Measurements from ENCODE around the gene FSIP2. TPM values are rescaled to one million over a fixed set of nuclear protein-coding genes. Genes with fewer than 3 reads are reported as not detected.

Gene FSIP2
- total and polyA plus RNA-seq, 2 of the 13 experiments (the other 11 are each of a cell fraction or from before 2014, with no cell fraction given): 0.01 to 0.07 TPM

DNA sequence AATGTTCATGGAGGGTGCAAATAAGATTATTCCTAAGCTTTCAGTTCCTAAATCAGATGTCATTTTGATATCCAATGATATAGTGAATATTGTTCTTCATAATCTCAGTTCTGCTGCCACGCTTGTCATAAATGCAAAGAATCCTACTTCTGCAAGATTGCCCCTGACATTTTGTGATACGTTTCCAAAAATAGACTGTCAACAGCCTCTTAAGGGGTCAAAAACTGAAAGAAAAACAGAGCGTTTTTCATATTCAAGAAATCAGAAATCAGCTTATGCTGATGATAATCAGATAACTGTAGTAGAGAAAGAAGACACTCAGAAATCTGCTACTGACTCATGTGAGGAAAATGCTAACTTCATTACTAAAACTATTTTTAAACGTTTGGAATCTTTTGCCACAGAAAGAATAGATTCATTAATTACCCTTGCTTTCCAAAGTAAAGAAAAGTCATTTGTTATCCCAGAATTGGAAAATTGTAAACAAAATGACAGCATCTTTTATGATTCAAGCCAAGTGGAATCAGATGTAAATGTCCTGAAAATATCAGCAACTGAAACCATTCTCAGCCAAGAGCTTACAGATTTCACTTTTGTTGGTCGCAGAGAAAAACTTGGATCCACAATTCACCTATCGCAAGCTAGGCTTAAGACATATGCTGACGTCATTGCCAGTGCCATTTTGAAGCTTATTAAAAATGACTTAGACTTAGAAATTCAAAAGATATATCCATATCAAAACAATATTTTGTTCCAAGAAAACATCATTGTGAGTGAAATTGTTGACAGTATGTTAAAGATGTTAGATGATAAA is 55.1 kb downstream of the FSIP2 start (continued):
- TF ChIP-seq KAT7 (CRISPR knock-in tag; IDR thresholded peaks at IDR 0.05; ENCODE audit: borderline replicate concordance) (no peak), KDM4B (CRISPR knock-in tag; IDR thresholded peaks at IDR 0.05) (no peak)
- TF ChIP-seq, protein P1, sequence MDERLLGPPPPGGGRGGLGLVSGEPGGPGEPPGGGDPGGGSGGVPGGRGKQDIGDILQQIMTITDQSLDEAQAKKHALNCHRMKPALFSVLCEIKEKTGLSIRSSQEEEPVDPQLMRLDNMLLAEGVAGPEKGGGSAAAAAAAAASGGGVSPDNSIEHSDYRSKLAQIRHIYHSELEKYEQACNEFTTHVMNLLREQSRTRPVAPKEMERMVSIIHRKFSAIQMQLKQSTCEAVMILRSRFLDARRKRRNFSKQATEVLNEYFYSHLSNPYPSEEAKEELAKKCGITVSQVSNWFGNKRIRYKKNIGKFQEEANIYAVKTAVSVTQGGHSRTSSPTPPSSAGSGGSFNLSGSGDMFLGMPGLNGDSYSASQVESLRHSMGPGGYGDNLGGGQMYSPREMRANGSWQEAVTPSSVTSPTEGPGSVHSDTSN (CRISPR knock-in tag; IDR thresholded peaks at IDR 0.05): no peak
- TF ChIP-seq, protein P2, sequence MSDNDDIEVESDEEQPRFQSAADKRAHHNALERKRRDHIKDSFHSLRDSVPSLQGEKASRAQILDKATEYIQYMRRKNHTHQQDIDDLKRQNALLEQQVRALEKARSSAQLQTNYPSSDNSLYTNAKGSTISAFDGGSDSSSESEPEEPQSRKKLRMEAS (IDR thresholded peaks at IDR 0.05): no peak

DNA sequence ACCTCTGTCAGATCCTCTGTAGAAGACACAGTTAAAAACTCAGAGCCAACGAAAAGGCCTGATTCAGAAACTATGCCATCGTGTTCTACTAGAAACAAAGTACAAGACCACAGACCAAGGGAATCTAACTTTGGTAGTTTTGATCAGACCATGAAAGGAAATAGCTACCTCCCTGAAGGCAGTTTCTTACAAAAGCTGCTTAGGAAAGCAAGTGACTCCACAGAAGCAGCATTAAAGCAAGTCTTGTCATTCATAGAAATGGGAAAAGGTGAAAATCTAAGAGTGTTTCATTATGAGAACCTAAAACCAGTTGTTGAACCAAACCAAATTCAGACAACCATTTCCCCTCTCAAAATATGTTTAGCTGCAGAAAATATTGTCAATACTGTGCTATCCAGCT is 58.2 kb downstream of the FSIP2 start:
- BruUV-seq (replicated peaks): no TSS peak
- ATAC-seq (no peak), DNase-seq (ENCODE audit: low spot score) (no peak), FAIRE-seq (no peak)
- Histone ChIP-seq H3K4me1 (ENCODE audit: insufficient read depth, low read length) (no peaks in the 10 kb centered on the region), H3K36me3 (replicated peaks in 1 of 2; ENCODE audit: control insufficient read depth in 1 of 2, insufficient read depth in 2 of 2, low read length in 2 of 2) (no peaks in the 10 kb centered on the region), H4K20me1 (ENCODE audit: insufficient read depth, low read length) (no peaks in the 10 kb centered on the region), H3K9ac (ENCODE audit: insufficient read depth, low read depth, low read length) (no peak overlapping the region), H3K27me3 (ENCODE audit: control insufficient read depth in 1 of 2, insufficient read depth in 2 of 2, low read length in 2 of 2) (no peaks in the 10 kb centered on the region), H3K79me2 (ENCODE audit: insufficient read depth, low read length) (no peaks in the 10 kb centered on the region), H3K4me3 (replicated peaks in 1 of 3; ENCODE audit: insufficient read depth in 1 of 3, low read depth in 2 of 3, low read length in 3 of 3) (no peak overlapping the region), H3K9me3 (ENCODE audit: low read length) (no peaks in the 10 kb centered on the region), H2AFZ (ENCODE audit: low read length) (no peak overlapping the region), H3K27ac (ENCODE audit: extremely low read length, insufficient read depth, low read length) (no peak overlapping the region), H3K4me2 (ENCODE audit: low read depth, low read length) (no peak overlapping the region)
- WGBS (ENCODE audit: low lambda C conversion rate): 86% methylated on average over 2 of the region's 2 CpGs
- in situ Hi-C loops (cut with HindIII; ENCODE audit: extremely low pct_ligation_motif_present, low pct_unique_long_range_greater_than_20kb) (no loop called here), intact Hi-C loops (cut with micrococcal nuclease; ENCODE audit: unreplicated experiment) (no loop called here)
- POLR2A ChIA-PET: no interaction called here
- TF ChIP-seq, protein P3, sequence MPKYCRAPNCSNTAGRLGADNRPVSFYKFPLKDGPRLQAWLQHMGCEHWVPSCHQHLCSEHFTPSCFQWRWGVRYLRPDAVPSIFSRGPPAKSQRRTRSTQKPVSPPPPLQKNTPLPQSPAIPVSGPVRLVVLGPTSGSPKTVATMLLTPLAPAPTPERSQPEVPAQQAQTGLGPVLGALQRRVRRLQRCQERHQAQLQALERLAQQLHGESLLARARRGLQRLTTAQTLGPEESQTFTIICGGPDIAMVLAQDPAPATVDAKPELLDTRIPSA (CRISPR knock-in tag; IDR thresholded peaks at IDR 0.05; ENCODE audit: borderline replicate concordance): no peak
- no peak for TF ChIP-seq SRSF1 (optimal IDR thresholded peaks at IDR 0.05; ENCODE audit: low read depth, low read length)
- TF ChIP-seq ZSCAN20 (CRISPR knock-in tag; IDR thresholded peaks at IDR 0.05; ENCODE audit: borderline replicate concordance): no peak
- TF ChIP-seq ZNF562 (CRISPR knock-in tag; IDR thresholded peaks at IDR 0.05; ENCODE audit: borderline replicate concordance): no peak
- TF ChIP-seq, protein P4, sequence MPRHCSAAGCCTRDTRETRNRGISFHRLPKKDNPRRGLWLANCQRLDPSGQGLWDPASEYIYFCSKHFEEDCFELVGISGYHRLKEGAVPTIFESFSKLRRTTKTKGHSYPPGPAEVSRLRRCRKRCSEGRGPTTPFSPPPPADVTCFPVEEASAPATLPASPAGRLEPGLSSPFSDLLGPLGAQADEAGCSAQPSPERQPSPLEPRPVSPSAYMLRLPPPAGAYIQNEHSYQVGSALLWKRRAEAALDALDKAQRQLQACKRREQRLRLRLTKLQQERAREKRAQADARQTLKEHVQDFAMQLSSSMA (CRISPR knock-in tag; IDR thresholded peaks at IDR 0.05): no peak
- no peak for TF ChIP-seq GTF3A (CRISPR knock-in tag; conservative IDR thresholded peaks at IDR 0.05)
- no peak for TF ChIP-seq JUN (CRISPR knock-in tag; IDR thresholded peaks at IDR 0.05)
- CTCF ChIA-PET (ENCODE audit: low intra/inter-chr PET ratio, low total read pairs): no interaction called here
